Colon (tissue), 2 donors: ENCODE measurements around the gene PSMD2.

Experiments
- FAIRE-seq: peaks from 2 replicates; lab custom pipeline; 2012; peaks lifted over from hg19 to GRCh38; lab: Jason Lieb, UNC
- donor health status: control.
- donor health status: control.

PSMD2 gene

DNA sequence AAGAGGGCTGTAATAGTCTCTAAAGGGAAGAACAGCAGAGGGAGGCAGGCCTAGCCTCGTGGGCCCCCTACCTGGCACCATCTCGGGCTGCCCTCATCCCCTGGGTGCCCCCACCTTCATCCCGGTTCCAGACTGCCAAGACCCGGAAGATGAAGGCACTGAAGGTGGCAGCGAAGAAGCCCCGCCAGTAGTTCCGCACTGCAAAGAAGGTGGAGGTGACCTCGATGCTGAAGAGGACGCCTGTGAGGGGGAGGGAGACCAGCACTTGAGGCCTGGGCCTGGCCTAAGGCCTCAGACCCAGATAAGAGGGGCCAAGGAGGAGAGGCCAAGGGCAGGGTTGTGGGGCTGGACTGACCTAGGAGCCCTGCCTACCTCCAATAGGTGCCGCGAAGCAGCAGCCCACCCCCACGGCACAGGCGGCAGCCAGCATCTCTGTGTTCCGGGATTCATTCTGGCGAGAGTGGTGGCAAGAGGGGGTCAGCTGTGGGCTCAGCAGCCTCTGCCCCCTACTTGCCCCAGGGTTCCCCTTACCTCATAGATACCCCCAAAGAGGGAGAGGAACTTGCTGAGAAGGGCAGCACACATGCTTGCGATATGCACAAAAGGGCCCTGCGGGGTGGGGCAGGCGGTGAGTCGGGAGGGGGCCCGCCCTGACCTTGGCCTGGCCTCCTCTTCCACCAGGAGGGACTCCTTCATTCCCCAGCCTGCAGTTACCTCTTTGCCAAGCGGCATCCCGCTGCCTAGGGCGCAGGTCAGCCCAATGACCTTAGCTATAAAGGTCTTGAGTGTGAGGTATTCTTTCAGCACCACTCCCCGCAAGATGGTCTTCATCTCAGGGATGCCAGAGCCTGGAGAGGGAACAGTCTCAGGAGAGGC, 58.4 kb downstream of the PSMD2 start:
- FAIRE-seq = no peak

DNA sequence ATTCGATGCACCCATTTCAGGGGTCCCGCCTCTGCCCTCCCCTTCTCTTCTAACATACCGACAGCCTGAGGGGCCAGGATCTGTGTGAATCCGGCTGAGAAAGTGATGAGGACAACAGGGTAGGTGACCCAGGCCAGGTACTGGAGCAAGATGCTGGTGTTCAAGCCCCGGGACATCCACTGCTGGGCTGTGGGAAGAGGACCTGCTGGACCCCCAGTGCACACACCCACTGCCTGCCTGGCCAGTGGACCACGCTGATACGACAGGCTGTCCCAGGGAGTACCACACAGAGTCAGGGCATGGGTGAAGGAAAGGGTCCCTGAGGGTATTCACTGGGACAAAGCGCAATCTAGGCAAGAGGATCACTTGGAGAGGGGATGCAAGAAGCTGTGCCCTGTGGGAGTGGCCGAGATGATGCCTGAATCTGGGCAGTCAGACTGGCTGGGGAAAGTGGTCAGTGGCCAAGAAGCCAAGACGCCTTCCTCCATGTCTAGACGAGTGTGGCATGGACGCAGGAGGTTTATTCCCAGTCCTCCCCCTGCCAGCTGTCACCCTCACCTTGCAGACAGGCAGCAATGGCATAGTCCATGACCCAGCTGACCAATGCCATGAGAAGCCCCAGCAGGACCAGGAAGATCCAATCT, 59.2 kb downstream of the PSMD2 start:
- no peak for FAIRE-seq
